ENCODE measurements around the gene ACYP1.

ACYP1 gene

GRCh38 chr14:75063491-75064204 lies at the start of gene ACYP1:
TSS of gene ACYP1 (minus strand) at chr14:75064024. CDS start at chr14:75063553, 471 bp downstream.
- DNase-seq (ENCODE audit: low read depth), result peak; percentile 76

DNA sequence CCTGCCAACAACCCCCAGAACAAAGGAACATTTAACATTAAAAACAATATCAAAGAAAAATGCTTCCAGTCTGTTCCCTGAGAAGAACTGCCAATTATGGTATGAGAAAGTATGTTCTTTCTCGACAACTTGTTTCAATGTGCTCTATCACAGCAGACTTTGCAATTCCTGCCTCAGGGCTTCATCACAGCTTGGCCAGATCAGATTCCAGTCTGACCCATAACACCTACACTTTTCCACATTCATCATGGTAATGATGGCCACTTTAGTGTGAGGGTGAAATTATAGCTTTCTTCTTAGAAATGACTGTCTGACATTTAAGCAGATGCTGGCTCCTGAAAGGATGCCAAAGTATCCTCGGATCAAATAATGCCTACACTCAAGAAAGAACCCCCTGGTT lies 46.1 kb upstream of the ACYP1 start:
- no peak for DNase-seq (ENCODE audit: low read depth)

GRCh38 chr14:75107186-75107585 lies 43.4 kb upstream of the ACYP1 start:
- no peak for DNase-seq (ENCODE audit: low read depth)

GRCh38 chr14:75101491-75101890 lies 37.7 kb upstream of the ACYP1 start:
- DNase-seq (ENCODE audit: low read depth), result no peak

DNA sequence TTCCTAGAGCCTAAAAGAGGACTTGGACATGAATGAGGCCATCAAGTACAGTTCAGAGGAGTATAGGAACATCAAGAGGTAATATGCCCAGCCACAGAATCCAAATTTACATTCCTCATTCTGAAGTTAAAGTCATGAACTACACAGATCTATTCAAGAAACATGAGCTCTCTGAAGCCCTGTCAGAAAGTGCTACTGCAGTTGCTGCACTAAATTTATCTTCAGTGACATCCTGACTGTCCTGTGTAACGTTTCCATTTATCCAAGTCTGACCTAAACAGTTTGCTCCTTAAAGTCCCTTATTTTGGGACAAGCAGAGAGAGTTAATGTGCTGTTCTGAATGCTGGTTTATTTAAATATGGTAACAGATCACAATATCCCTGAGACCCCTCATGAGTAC lies 34.9 kb upstream of the ACYP1 start:
- no peak for DNase-seq (ENCODE audit: low read depth)

- no peak for DNase-seq (ENCODE audit: low read depth)
These were observed 34.4 kb upstream of the ACYP1 start for GRCh38 chr14:75098212-75098611.

DNA sequence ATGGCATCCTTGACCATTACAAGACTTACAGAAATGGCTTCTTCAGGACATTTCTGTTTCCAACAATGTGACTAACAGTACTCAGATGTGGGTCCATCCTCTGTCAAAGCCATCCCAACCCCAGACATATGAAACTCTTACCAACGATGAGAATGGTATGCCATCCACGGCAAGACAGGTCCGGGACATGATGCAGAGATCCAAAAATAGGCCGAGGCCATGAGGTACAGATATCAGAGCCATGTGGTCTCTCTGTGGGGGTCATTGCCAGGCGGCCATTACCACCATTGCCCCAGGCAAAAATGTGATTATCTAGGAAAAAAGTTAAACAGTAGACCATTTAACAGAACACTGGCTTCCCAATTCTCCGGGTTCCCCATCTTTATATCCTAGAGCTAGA lies 33.1 kb upstream of the ACYP1 start:
- DNase-seq (ENCODE audit: low read depth), result no peak

DNA sequence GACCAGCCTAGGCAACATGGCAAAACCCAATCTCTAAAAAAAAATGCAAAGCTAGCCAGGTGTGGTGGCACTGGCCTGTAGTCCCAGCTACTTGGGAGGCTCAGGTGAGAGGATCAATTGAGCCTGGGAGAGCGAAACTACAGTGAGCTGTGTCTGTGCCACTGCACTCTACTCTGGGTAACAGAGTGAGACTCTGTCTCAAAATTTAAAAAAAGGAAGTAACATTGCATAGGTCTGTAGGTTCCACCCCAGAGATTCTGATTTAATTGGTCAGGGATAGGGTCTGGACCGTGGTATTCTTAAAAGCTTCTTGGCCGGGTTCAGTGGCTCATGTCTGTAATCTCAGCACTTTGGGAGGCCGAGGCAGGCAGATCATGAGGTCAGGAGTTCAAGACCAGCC lies 31.9 kb upstream of the ACYP1 start:
- DNase-seq (ENCODE audit: low read depth), result no peak

DNA sequence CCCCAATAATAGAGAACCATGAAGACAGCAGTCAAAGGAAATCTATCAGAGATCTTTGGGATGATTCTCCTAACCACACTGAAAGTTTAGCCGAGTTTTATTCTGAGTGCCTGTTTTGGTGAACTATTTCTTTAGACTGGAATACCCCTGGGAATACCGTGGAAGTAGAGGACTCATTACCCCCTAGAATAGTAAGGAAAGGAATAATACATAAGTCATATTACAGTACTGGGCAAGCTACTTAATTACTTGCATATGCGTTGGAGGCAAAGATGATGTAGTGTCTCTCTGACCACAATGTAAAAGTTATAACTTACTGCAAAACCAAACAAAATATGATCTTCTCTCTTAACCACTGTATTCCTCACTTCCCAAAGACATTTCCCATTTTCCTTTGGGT lies 31.1 kb upstream of the ACYP1 start:
- DNase-seq (ENCODE audit: low read depth), result no peak

GRCh38 chr14:75092698-75093097 lies 28.9 kb upstream of the ACYP1 start:
- DNase-seq (ENCODE audit: low read depth), result no peak

- no peak for DNase-seq (ENCODE audit: low read depth)
These were observed 27.4 kb upstream of the ACYP1 start for GRCh38 chr14:75091251-75091650.

DNA sequence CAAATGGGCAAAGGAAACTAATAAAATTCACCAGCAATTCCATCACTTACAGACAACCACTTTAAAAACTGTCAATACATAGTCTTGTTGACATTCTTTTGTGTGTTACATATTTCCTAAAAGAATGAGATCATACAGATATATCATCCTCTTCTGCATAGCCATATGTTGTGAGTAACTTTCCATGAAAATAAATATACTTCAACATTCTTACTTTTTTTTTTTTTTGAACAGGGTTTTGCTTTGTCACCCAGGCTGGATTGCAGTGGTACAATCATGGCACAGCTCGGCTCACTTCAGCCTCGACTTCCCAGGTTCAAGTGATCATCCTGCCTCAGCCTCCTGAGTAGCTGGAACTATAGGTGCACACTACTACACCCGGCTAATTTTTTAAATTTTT lies 26.5 kb upstream of the ACYP1 start:
- DNase-seq (ENCODE audit: low read depth), result no peak

DNA sequence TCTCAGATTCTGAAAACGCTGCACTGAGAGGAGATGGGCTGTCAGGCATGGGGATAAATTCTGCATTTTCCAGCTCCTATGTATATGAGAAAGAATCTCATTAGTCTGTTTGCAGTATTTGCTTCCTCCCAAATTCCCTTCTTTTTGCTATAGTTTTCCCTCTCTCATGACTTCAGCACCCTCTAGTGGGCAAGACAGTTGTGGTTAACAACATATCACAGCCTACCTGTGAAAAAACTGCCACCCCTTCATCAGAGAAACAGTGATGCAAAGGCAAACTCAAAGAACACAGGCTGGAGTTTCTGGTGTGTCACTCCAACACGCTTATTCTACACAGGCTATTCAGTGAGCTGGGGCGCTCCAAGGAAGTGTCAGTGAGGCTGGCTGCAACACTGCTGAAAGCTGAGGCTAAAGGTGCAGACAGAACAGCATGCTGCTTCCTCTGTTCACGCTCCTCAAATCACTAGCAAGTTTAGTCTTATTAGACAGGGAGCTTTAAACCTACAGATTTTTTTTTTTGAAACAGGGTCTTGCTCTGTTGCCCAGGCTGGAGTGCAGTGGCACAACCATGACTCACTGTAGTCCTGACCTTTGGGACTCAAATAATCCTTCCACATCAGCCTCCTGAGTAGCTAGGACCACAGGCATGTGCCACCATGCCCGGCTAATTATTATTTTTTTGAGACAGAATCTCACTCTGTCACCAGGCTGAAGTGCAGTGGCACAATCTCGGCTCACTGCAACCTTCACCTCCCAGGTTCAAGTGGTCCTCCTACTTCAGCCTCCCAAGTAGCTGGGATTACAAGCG lies 24.9 kb upstream of the ACYP1 start:
- peak; percentile 2 for DNase-seq (ENCODE audit: low read depth)

DNA sequence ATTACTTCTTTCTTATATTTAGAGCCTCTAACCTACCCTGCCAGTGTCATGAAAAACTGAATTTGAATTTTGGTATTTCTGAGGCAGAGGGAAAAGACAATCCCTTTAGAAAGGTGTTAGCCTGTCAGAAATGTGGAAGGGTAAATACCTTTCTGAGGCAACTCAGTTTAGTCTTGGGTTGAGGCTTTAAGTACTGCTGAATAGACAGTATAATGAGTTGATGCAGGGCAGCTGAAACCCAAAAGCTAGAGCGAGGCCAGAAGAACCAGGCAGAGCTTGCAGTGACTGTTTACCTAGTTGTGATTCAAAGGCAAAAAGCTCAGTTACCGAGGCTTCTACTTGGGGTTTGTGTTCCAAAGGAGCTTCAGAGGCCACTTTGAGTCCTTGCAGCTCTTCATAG lies 24.3 kb upstream of the ACYP1 start:
- no peak for DNase-seq (ENCODE audit: low read depth)

DNA sequence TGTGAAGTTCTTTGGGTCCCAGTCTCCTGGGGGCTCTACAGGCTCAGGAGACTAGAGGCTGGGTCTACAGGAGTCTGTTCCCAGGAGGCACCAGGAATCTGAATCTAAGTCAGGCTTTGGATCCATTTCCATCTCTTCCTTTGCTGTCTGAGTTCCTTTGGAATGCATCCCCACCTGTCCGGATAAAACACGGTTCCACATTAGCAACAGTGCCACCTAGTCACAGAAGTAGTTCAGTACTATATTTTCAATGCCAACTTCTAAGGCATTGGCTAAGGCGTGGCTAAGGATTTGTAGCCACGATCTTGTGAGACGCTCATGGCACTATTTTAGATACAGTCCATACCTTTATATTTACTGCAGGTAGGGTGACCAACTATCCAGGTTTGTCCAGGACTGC lies 20.7 kb upstream of the ACYP1 start:
- no peak for DNase-seq (ENCODE audit: low read depth)

DNA sequence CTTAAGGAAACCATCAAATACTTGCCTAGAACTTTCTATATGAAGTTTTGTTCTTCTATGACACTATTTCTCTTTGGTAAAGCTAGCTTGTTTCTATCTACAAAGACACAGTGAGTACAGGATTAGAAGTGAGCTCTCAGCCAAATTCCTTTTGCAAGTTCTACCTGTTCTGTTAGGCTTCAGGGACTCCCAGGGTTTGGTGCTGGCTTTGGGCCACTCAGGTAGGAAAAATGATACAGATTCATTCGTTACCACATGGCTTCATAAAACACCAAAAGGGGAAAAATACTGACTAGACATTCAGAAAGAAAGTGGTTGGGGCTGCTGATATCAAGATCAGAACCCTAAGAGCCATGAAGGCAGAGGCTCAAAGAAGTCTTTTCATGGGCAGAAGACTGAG lies 19.4 kb upstream of the ACYP1 start:
- DNase-seq (ENCODE audit: low read depth), result no peak

DNA sequence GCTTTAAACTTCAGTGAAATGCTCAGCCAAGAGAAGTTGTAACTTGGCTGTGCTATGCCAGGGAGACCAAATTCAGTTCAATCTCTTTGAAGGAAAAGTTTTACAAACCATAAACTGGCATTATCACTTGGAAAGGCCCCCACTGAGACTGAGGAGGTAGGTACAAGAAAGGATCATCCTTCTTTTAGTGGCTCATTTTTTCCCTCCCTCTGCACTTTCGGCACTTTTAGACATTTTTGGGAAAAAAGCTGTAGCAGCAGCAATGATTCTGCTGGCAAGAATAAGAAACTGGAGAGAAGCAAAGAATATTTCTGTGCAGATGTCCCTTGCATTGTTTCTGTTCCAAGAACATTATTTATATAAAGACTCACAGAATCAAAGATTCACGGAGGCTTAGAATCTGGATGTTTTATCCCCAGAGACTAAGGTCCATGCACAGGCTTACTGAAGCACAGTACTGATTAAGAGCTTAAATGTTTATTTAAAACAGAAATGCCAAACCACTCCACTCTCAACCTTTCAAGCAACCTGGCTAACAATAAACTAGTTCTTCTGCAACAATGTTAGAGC lies 17.9 kb upstream of the ACYP1 start:
- DNase-seq (ENCODE audit: low read depth), result no peak

DNA sequence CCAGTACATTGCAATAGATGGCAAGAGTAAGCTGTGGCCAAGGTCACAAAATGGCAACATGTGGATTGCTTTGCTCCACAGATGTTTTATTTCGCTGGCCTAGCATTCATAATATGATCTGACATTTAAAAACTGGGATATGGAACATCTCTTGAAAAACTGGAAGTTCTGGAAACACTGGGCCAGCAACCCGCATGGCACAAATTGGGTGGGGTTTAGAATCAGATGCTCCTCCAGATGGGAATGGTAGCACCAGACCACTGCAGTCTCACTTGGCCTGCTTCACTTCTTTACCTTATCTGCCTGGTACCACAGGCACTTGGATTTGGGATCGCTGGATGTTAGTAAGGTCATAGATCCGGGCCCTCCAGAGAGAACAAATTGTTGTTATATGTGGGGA lies 15.7 kb upstream of the ACYP1 start:
- DNase-seq (ENCODE audit: low read depth), result no peak

DNA sequence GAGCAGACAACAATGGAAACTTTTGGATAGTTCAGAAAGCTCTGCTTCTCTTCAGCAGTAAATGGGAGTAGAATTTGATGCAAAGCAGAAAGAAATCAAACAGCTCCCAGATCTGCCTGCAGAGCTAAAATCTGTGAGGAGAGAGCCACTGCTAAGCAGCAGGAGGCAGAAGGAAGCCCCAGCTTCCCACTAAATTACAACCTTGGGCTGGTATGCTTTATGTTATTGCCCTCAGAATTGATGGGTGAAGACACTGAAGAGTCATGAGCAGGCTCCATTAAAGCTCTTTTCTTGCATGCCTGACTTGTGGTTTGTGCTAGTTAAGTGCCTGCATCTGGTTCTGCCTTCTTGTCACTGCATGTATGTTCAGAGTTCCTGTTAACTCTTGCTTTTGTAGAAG lies 14.0 kb upstream of the ACYP1 start:
- DNase-seq (ENCODE audit: low read depth), result no peak

DNA sequence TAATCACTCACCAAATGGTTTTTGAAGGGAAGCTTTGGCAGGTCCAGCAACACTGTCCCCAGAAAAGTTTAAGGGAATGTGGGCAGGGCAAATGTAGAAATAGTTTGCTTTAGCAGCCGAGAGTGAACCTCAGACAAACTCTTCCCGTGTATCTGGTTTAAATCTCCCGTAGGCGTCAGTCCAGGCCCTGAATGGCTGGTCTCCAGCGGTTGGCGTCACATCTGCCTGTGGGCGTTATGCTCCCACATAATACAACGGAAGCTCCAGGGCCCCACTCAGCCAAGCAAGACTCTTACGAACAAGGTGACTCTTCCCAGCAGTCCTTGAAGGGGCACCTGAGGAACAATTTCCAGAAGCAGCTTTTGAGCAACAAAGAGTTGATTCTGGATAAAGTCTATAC lies 6.6 kb upstream of the ACYP1 start:
- DNase-seq (ENCODE audit: low read depth), result no peak

GRCh38 chr14:75069811-75070145 lies 6.0 kb upstream of the ACYP1 start:
- DNase-seq (ENCODE audit: low read depth), result no peak

DNA sequence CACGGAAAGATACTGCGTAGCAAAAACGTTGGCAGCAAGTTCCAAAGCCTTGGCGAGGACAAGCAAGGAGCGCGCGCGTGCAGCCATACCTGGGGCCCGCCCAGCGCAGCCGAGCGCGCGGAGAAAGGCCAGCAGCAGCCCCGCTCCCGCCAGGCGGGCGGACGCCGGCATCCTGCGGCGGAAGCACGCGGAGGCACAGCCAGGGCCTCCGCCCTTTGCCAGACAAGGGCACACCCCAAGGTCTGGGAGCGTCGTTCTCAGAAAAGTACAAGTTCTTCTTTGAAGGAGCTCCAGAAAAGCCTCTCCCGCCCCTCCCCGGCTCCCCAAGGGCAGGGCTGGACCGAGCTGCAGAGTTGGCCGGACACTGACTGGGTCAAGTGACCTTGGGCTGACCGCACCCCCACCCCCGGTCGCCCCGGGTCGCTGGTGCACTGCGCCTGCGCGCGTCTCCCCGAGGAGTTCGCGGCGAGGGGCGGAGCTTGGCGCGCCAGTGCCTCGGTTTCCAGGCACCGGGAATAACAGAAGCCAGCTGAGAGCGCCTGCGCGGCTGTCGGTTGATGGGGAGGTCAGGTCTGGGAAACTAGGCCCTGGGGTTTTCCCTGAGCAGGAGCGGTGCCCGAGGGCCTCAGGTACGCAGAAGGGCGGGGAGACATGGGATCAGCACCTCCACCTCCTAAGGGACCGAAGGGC lies 5.4 kb upstream of the ACYP1 start, which contains the start of gene ZC2HC1C:
ZC2HC1C (plus strand) TSS at position 521 of the 690 bp plus-strand sequence. CDS start 933 bp downstream, outside the sequence.
- peak; percentile 12 for DNase-seq (ENCODE audit: low read depth)
